ENCODE results near the gene LOXL1. TPM values are rescaled to one million over a fixed set of nuclear protein-coding genes. Genes with fewer than 3 reads are reported as not detected.

Gene LOXL1
- total RNA-seq, 1 donor, result 0.73 TPM

- Histone ChIP-seq H3K4me3 (ENCODE audit: low read length) (peak overlapping the region; percentile 57), H3K9me3 (ENCODE audit: low read depth, low read length) (no peaks in the 10 kb centered on the region), H3K27me3 (ENCODE audit: insufficient read depth, low read length) (no peaks in the 10 kb centered on the region), H3K4me1 (ENCODE audit: insufficient read depth, low read length) (peaks cover 38% of the 10 kb centered on the region)
These were observed 65.0 kb downstream of the LOXL1 start for GRCh38 chr15:73991260-73991659.

- no peaks in the 10 kb centered on the region for H3K9me3 ChIP-seq (ENCODE audit: low read depth, low read length)
- peaks cover 45% of the 10 kb centered on the region for H3K4me1 ChIP-seq (ENCODE audit: insufficient read depth, low read length)
- peak within 1 kb of the TSS; percentile 57 for H3K4me3 ChIP-seq (ENCODE audit: low read length)
- no peaks in the 10 kb centered on the region for H3K27me3 ChIP-seq (ENCODE audit: insufficient read depth, low read length)
These were observed 65.7 kb downstream of the LOXL1 start, which contains the start of gene STOML1 for GRCh38 chr15:73991726-73992593. Gene STOML1, minus strand, starts transcription at chr15:73992295. Its CDS starts 72 bp downstream, at chr15:73992223.

- peak overlapping the region; percentile 57 for H3K4me3 ChIP-seq (ENCODE audit: low read length)
- no peaks in the 10 kb centered on the region for H3K9me3 ChIP-seq (ENCODE audit: low read depth, low read length)
- peaks cover 51% of the 10 kb centered on the region for H3K4me1 ChIP-seq (ENCODE audit: insufficient read depth, low read length)
- no peaks in the 10 kb centered on the region for H3K27me3 ChIP-seq (ENCODE audit: insufficient read depth, low read length)
These were observed 66.3 kb downstream of the LOXL1 start for GRCh38 chr15:73992594-73992898.

- Histone ChIP-seq H3K4me1 (ENCODE audit: insufficient read depth, low read length) (peaks cover 60% of the 10 kb centered on the region), H3K27me3 (ENCODE audit: insufficient read depth, low read length) (no peaks in the 10 kb centered on the region), H3K4me3 (ENCODE audit: low read length) (peak overlapping the region; percentile 76), H3K9me3 (ENCODE audit: low read depth, low read length) (no peaks in the 10 kb centered on the region)
These were observed 67.1 kb downstream of the LOXL1 start for GRCh38 chr15:73993211-73993994.

- Histone ChIP-seq H3K27me3 (ENCODE audit: insufficient read depth, low read length) (no peaks in the 10 kb centered on the region), H3K4me3 (ENCODE audit: low read length) (peak within 1 kb of the TSS; percentile 76), H3K4me1 (ENCODE audit: insufficient read depth, low read length) (peaks cover 68% of the 10 kb centered on the region), H3K9me3 (ENCODE audit: low read depth, low read length) (no peaks in the 10 kb centered on the region)
These were observed 68.2 kb downstream of the LOXL1 start, which contains the start of gene PML for GRCh38 chr15:73994413-73994883. Gene PML, plus strand, starts transcription at chr15:73994716. Its CDS starts 97 bp downstream, at chr15:73994813.

- Histone ChIP-seq H3K4me1 (ENCODE audit: insufficient read depth, low read length) (peaks cover 72% of the 10 kb centered on the region), H3K27me3 (ENCODE audit: insufficient read depth, low read length) (no peaks in the 10 kb centered on the region), H3K4me3 (ENCODE audit: low read length) (peak overlapping the region; percentile 76), H3K9me3 (ENCODE audit: low read depth, low read length) (no peaks in the 10 kb centered on the region)
These were observed 68.8 kb downstream of the LOXL1 start for GRCh38 chr15:73994912-73995622.

GRCh38 chr15:73996267-73996666, 70.0 kb downstream of the LOXL1 start:
- Histone ChIP-seq H3K4me1 (ENCODE audit: insufficient read depth, low read length) (peaks cover 71% of the 10 kb centered on the region), H3K4me3 (ENCODE audit: low read length) (peak overlapping the region; percentile 23), H3K27me3 (ENCODE audit: insufficient read depth, low read length) (no peaks in the 10 kb centered on the region), H3K9me3 (ENCODE audit: low read depth, low read length) (no peaks in the 10 kb centered on the region)

- Histone ChIP-seq H3K27me3 (ENCODE audit: insufficient read depth, low read length) (no peaks in the 10 kb centered on the region), H3K4me3 (ENCODE audit: low read length) (peak overlapping the region; percentile 23), H3K9me3 (ENCODE audit: low read depth, low read length) (no peaks in the 10 kb centered on the region), H3K4me1 (ENCODE audit: insufficient read depth, low read length) (peaks cover 69% of the 10 kb centered on the region)
These were observed 70.7 kb downstream of the LOXL1 start for GRCh38 chr15:73996939-73997338.

GRCh38 chr15:73997986-73998385, 71.7 kb downstream of the LOXL1 start:
- Histone ChIP-seq H3K4me3 (ENCODE audit: low read length) (no peak overlapping the region), H3K9me3 (ENCODE audit: low read depth, low read length) (no peaks in the 10 kb centered on the region), H3K27me3 (ENCODE audit: insufficient read depth, low read length) (no peaks in the 10 kb centered on the region), H3K4me1 (ENCODE audit: insufficient read depth, low read length) (peaks cover 61% of the 10 kb centered on the region)

Other genes with a start within 250 kb of the LOXL1 start
- gene CD276, start 242.1 kb upstream of the LOXL1 start, total RNA-seq, result 0.21 TPM
- not detected for gene INSYN1, start 173.1 kb upstream of the LOXL1 start, total RNA-seq
- gene TBC1D21, start 52.9 kb upstream of the LOXL1 start, total RNA-seq, result not detected
- 2.2 TPM for gene STOML1, start 65.8 kb downstream of the LOXL1 start, total RNA-seq
- 23.1 TPM for gene PML, start 68.3 kb downstream of the LOXL1 start, total RNA-seq
- not detected for gene GOLGA6A, start 156.1 kb downstream of the LOXL1 start, total RNA-seq
- gene ISLR2, start 204.1 kb downstream of the LOXL1 start, total RNA-seq, result not detected
- not detected for gene ISLR, start 247.2 kb downstream of the LOXL1 start, total RNA-seq